GM12878 (cell line): ENCODE results near the gene COL6A3.

Experiments used
- BHLHE40 ChIP-seq, 2 experiments: fragments of 450-650 bp in 1 of 2; IDR thresholded peaks; 2 replicates each; pipeline ENCODE4 v1.6.1; 2011 to 2017; ENCODE audit warnings: low read depth in 2 of 2, borderline replicate concordance in 1 of 2, improper control_type of control experiment in 1 of 2, low read length in 1 of 2, mild to moderate bottlenecking in 1 of 2
- CBFB ChIP-seq: IDR thresholded peaks from 2 replicates; pipeline ENCODE4 v1.6.1; 2016; ENCODE audit warnings: antibody characterized with exemption, low read depth
- CTCF ChIP-seq, 3 experiments: IDR thresholded peaks in 2 of 3; conservative IDR thresholded peaks in 1 of 3; 2 replicates each; pipeline ENCODE4 v1.5.1; 2011; ENCODE audit warnings: low read depth in 3 of 3, low read length in 3 of 3, mild to moderate bottlenecking in 3 of 3, control low read depth in 2 of 3, moderate library complexity in 2 of 3, inconsistent platforms in 1 of 3, mixed read lengths in 1 of 3; ENCODE audit not compliant: control insufficient read depth in 2 of 3, insufficient read depth in 1 of 3; ENCODE audit errors: extremely low read depth in 1 of 3
- EZH2 ChIP-seq: IDR thresholded peaks from 2 replicates; pipeline ENCODE4 v1.6.1; 2012; ENCODE audit warnings: low read depth, mild to moderate bottlenecking, control low read depth, inconsistent platforms, low read length, borderline replicate concordance; ENCODE audit not compliant: control insufficient read depth
- MXI1 ChIP-seq: fragments of 150-350 bp; IDR thresholded peaks from 2 replicates; pipeline ENCODE4 v1.6.1; 2011; ENCODE audit warnings: low read depth, mild to moderate bottlenecking, inconsistent platforms, low read length, improper control_type of control experiment
- NR2C1 ChIP-seq: fragments of 450-650 bp; IDR thresholded peaks from 2 replicates; pipeline ENCODE4 v1.6.1; 2017; ENCODE audit warnings: antibody characterized with exemption, mild to moderate bottlenecking, moderate library complexity
- NR2C2 ChIP-seq: IDR thresholded peaks from 2 replicates; pipeline ENCODE4 v1.6.1; 2011; ENCODE audit warnings: borderline replicate concordance, low read depth; ENCODE audit not compliant: control insufficient read depth, insufficient read length
- RAD21 ChIP-seq: IDR thresholded peaks from 2 replicates; pipeline ENCODE4 v1.6.1; 2011; ENCODE audit warnings: mild to moderate bottlenecking, low read depth, low read length, moderate library complexity; ENCODE audit not compliant: insufficient read depth
- YY1 ChIP-seq: IDR thresholded peaks from 2 replicates; pipeline ENCODE4 v1.6.1; 2011; ENCODE audit warnings: low read depth, mild to moderate bottlenecking, low read length
- TF ChIP-seq, protein P1 (sequence below): IDR thresholded peaks from 2 replicates; pipeline ENCODE4 v1.6.1; 2011; ENCODE audit warnings: borderline replicate concordance, low read depth, mild to moderate bottlenecking, moderate library complexity, low read length; ENCODE audit not compliant: insufficient read depth, poor library complexity, severe bottlenecking

DNA sequence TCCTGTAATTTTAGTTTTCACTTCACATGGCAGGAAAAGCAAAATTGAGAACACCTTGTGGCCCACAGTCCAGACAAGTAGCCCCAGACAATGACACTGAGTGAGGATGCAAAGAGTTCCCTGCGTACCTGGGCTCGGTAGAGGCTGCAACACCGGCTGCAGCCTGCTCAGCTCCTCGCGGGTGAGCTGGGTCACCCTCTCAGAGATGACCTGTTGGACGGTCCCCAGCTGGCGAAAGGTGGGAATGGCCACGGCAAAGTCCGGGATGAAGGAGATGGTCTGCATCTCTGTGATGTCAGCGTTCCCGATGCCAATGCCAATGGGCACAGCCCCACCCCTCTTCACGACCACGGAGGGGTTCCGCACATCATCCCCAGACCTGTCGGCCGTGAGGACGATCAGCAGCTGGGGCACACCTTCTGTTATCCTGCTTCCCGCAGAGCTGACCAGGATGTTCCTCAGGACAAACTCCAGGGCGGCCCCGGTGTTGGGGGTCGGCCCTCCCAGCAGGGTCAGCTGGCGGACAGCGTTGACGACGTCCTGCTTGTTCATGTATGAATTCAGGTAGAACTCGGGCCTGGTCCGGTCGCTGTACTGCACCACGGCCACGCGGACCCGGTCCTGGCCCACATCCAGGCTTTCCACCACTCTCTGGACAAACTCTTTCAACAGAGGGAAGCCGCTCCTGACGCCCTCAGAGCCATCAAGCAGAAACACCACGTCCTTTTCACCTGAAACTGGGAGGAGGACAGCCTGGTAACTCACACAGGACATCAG, 39.5 kb downstream of the COL6A3 start:
- TF ChIP-seq NR2C2 (no peak), CTCF (IDR thresholded peaks at IDR 0.05 in 2 of 3, conservative IDR thresholded peaks at IDR 0.05 in 1 of 3; ENCODE audit: control insufficient read depth in 2 of 3, extremely low read depth in 1 of 3, insufficient read depth in 1 of 3, low read depth in 3 of 3, low read length in 3 of 3) (no peak), NR2C1 (no peak), CBFB (no peak), RAD21 (no peak), YY1 (no peak), BHLHE40 (IDR thresholded peaks at IDR 0.05; ENCODE audit: borderline replicate concordance in 1 of 2, low read depth in 2 of 2, low read length in 1 of 2) (no peak), EZH2 (no peak), MXI1 (no peak)
- TF ChIP-seq, protein P1, sequence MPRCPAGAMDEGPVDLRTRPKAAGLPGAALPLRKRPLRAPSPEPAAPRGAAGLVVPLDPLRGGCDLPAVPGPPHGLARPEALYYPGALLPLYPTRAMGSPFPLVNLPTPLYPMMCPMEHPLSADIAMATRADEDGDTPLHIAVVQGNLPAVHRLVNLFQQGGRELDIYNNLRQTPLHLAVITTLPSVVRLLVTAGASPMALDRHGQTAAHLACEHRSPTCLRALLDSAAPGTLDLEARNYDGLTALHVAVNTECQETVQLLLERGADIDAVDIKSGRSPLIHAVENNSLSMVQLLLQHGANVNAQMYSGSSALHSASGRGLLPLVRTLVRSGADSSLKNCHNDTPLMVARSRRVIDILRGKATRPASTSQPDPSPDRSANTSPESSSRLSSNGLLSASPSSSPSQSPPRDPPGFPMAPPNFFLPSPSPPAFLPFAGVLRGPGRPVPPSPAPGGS, result no peak
